ENCODE measurements around the gene MRPL38.

The MRPL38 gene

GRCh38 chr17:75932852-75933251, 28.2 kb upstream of the MRPL38 start:
- peaks cover 3% of the 10 kb centered on the region for H3K27me3 Mint-ChIP-seq (ENCODE audit: low read depth, poor library complexity)
- no peak for DNase-seq
- H3K27ac Mint-ChIP-seq: no peak overlapping the region

GRCh38 chr17:75931062-75931461, 26.4 kb upstream of the MRPL38 start:
- DNase-seq: no peak
- peak overlapping the region; percentile 19 for H3K27ac Mint-ChIP-seq

More at GRCh38 chr17:75932852-75933251, 28.2 kb upstream of the MRPL38 start:
- Mint-ChIP-seq H3K9me3 (no peaks in the 10 kb centered on the region), H3K36me3 (ENCODE audit: low read depth) (peaks cover 9% of the 10 kb centered on the region), H3K4me3 (no peak overlapping the region), H3K4me1 (peaks cover 19% of the 10 kb centered on the region)
- TF ChIP-seq CTCF (IDR thresholded peaks at IDR 0.05): no peak

GRCh38 chr17:75927286-75927922, 22.7 kb upstream of the MRPL38 start:
- Mint-ChIP-seq H3K4me1 (peaks cover 23% of the 10 kb centered on the region), H3K27ac (no peak overlapping the region), H3K4me3 (no peak overlapping the region), H3K9me3 (no peaks in the 10 kb centered on the region), H3K36me3 (ENCODE audit: low read depth) (peaks cover 9% of the 10 kb centered on the region), H3K27me3 (ENCODE audit: low read depth, poor library complexity) (peaks cover 3% of the 10 kb centered on the region)
- DNase-seq: no peak
- TF ChIP-seq CTCF (IDR thresholded peaks at IDR 0.05): peak; percentile 35

More at GRCh38 chr17:75931062-75931461, 26.4 kb upstream of the MRPL38 start:
- H3K27me3 Mint-ChIP-seq (ENCODE audit: low read depth, poor library complexity): peaks cover 3% of the 10 kb centered on the region
- TF ChIP-seq CTCF (IDR thresholded peaks at IDR 0.05): no peak
- H3K4me3 Mint-ChIP-seq: no peak overlapping the region
- H3K9me3 Mint-ChIP-seq: no peaks in the 10 kb centered on the region
- peaks cover 20% of the 10 kb centered on the region for H3K4me1 Mint-ChIP-seq
- H3K36me3 Mint-ChIP-seq (ENCODE audit: low read depth): peaks cover 9% of the 10 kb centered on the region

GRCh38 chr17:75926456-75926855, 21.8 kb upstream of the MRPL38 start:
- H3K27ac Mint-ChIP-seq: no peak overlapping the region
- H3K4me1 Mint-ChIP-seq: peaks cover 27% of the 10 kb centered on the region
- no peak overlapping the region for H3K4me3 Mint-ChIP-seq
- TF ChIP-seq CTCF (IDR thresholded peaks at IDR 0.05): no peak
- peaks cover 3% of the 10 kb centered on the region for H3K27me3 Mint-ChIP-seq (ENCODE audit: low read depth, poor library complexity)
- H3K9me3 Mint-ChIP-seq: no peaks in the 10 kb centered on the region
- DNase-seq: no peak
- peaks cover 5% of the 10 kb centered on the region for H3K36me3 Mint-ChIP-seq (ENCODE audit: low read depth)

GRCh38 chr17:75925912-75926311, 21.2 kb upstream of the MRPL38 start:
- peaks cover 3% of the 10 kb centered on the region for H3K27me3 Mint-ChIP-seq (ENCODE audit: low read depth, poor library complexity)
- no peaks in the 10 kb centered on the region for H3K9me3 Mint-ChIP-seq
- H3K27ac Mint-ChIP-seq: no peak overlapping the region
- DNase-seq: no peak
- TF ChIP-seq CTCF (IDR thresholded peaks at IDR 0.05): no peak
- H3K4me1 Mint-ChIP-seq: peaks cover 27% of the 10 kb centered on the region
- no peak overlapping the region for H3K4me3 Mint-ChIP-seq
- peaks cover 5% of the 10 kb centered on the region for H3K36me3 Mint-ChIP-seq (ENCODE audit: low read depth)

GRCh38 chr17:75925103-75925502, 20.4 kb upstream of the MRPL38 start:
- Mint-ChIP-seq H3K4me1 (peaks cover 24% of the 10 kb centered on the region), H3K27me3 (ENCODE audit: low read depth, poor library complexity) (peaks cover 3% of the 10 kb centered on the region), H3K9me3 (no peaks in the 10 kb centered on the region), H3K4me3 (no peak overlapping the region), H3K36me3 (ENCODE audit: low read depth) (peaks cover 5% of the 10 kb centered on the region), H3K27ac (peak overlapping the region; percentile 42)
- no peak for TF ChIP-seq CTCF (IDR thresholded peaks at IDR 0.05)
- no peak for DNase-seq

All from nephron progenitor cell (in vitro differentiated cells).